Ovary (tissue), 9 donors: Measurements from ENCODE around the gene ZFYVE1. TPM values are rescaled to one million over a fixed set of nuclear protein-coding genes. Genes with fewer than 3 reads are reported as not detected.
"Not testable (repeated sequence)": the region's sequence is repeated elsewhere in the genome, so short reads cannot be mapped to it uniquely, and the experiment has no call there.

ENCODE experiments used
- DNase-seq, 5 donors: peaks; one replicate each; pipeline ENCODE4 v3.0.0-alpha.2; 2019 to 2020
- H3K27ac ChIP-seq, 2 donors: fragments of 200-600 bp; one replicate each; pipeline versions ENCODE4 v1.5.1 to v1.8.0; 2019 to 2022
- H3K27me3 ChIP-seq: fragments of 200-600 bp; one replicate; pipeline ENCODE4 v1.8.0; 2022
- H3K36me3 ChIP-seq: fragments of 200-600 bp; sonication (generic); one replicate; pipeline ENCODE4 v1.5.1; 2019
- H3K4me1 ChIP-seq: one replicate; pipeline ENCODE4 v1.8.1; 2013; ENCODE audit warnings: mild to moderate bottlenecking, moderate library complexity; ENCODE audit not compliant: insufficient read depth
- H3K4me3 ChIP-seq: fragments of 200-600 bp; sonication (generic); one replicate; pipeline ENCODE4 v1.5.1; 2017
- H3K9me3 ChIP-seq, 2 donors: fragments of 200-600 bp in 1 of 2; sonication (generic) in 1 of 2; one replicate each; pipeline versions ENCODE4 v1.5.1 to v1.8.1; 2013 to 2019; ENCODE audit warnings: mild to moderate bottlenecking in 1 of 2, moderate library complexity in 1 of 2
- EP300 ChIP-seq: sonication (generic); formaldehyde crosslinking; IDR thresholded peaks from one replicate; pipeline ENCODE4 v1.6.1; 2017; ENCODE audit warnings: antibody characterized with exemption
- POLR2A ChIP-seq: fragments of 450-650 bp; IDR thresholded peaks from one replicate; pipeline ENCODE4 v1.6.1; 2017; ENCODE audit warnings: antibody characterized with exemption, mild to moderate bottlenecking, moderate library complexity
- WGBS, 3 donors: extraction: QIAGEN DNeasy Blood & Tissue Kit in 1 of 3; methylation state at CpG; one replicate each; pipeline versions ENCODE4 v1.1.5 to v1.1.7; 2013 to 2017; 5-methylcytosine and 5-hydroxymethylcytosine counted together
- intact Hi-C, 4 donors: fragments of 100-400 bp; cut with DNase I; formaldehyde crosslinking; loops; one replicate each; pipeline versions ENCODE4 v1.11.0 to v1.15.1; 2022 to 2023
- polyA plus RNA-seq, 2 donors: library from polyadenylated mRNA; stranded (reverse); fragments of 200-250 nt in 1 of 2; fragments of 350-450 nt in 1 of 2; fragmentation: Illumina TruSeq in 1 of 2; extraction: RNeasy Lipid Tissue Mini Kit (QIAGEN cat#74804) in 1 of 2; gene quantifications; one replicate each; pipeline ENCODE4 v1.2.3, GENCODE V29; 2013 to 2014
- total RNA-seq, 7 donors: library from RNA; depleted of rRNA in 2 of 7; stranded (reverse); fragments of >200 nt in 2 of 7; fragmentation: NEBNext Ultra II Directional in 3 of 7; extraction: Animal tissue kit (Norgen Biotek cat#: 25700) in 3 of 7; gene quantifications; one replicate each; pipeline versions ENCODE4 v1.1.0 to v1.2.4, GENCODE V29; 2016 to 2023
- TF ChIP-seq, protein P1 (sequence below), 3 donors: fragments of 450-650 bp in 2 of 3; fragments of 200-600 bp in 1 of 3; IDR thresholded peaks; one replicate each; pipeline versions ENCODE4 v1.5.1 to v1.8.0; 2016 to 2022; ENCODE audit warnings: antibody characterized with exemption in 3 of 3, mild to moderate bottlenecking in 1 of 3
- donor health status: DM: no; HTN: no; CAD: no; lungs with moderate emphysema.
- donor health status: DM: no; HTN: no; CAD: no.
- donor health status: Bipolar disorder and iron deficiency.
- donor health status: DM: yes; HTN: yes; CAD: no.
- donor health status: DM: no; HTN: no; CAD: no.
- donor health status: DM: yes; HTN: yes; CAD: no.

ZFYVE1 gene
- total and polyA plus RNA-seq, 9 donors = 8.6 to 17.6 (median 12.3) TPM

DNA sequence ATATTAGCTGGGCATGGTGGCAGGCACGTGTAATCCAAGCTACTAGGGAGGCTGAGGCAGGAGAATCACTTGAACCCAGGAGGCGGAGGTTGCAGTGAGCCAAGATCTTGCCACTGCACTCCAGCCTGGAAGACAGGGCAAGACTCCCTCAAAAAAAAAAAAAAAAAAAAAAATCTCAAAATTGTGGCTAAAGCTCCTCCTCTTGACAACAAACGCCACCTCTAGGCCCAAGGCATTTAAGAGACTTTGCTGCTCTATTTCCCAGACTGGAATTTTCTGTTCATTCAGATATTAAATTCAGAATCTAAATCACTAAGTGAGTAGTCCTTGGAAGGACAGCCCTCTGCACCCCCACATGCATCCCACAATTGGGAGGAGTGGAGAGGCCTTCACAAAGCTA is 1.4 kb downstream of the ZFYVE1 start:
- intact Hi-C loops = no loop called here
- no peak for DNase-seq
- Histone ChIP-seq H3K9me3 (no peaks in the 10 kb centered on the region), H3K27ac (no peak overlapping the region), H3K4me3 (no peak overlapping the region), H3K36me3 (no peaks in the 10 kb centered on the region), H3K27me3 (no peaks in the 10 kb centered on the region), H3K4me1 (peaks cover 2% of the 10 kb centered on the region)
- WGBS, 3 donors = 70 to 77% (median 72%) methylated on average over 3 of the region's 3 CpGs
- TF ChIP-seq EP300 (no peak), POLR2A (no peak)
- TF ChIP-seq, protein P1, sequence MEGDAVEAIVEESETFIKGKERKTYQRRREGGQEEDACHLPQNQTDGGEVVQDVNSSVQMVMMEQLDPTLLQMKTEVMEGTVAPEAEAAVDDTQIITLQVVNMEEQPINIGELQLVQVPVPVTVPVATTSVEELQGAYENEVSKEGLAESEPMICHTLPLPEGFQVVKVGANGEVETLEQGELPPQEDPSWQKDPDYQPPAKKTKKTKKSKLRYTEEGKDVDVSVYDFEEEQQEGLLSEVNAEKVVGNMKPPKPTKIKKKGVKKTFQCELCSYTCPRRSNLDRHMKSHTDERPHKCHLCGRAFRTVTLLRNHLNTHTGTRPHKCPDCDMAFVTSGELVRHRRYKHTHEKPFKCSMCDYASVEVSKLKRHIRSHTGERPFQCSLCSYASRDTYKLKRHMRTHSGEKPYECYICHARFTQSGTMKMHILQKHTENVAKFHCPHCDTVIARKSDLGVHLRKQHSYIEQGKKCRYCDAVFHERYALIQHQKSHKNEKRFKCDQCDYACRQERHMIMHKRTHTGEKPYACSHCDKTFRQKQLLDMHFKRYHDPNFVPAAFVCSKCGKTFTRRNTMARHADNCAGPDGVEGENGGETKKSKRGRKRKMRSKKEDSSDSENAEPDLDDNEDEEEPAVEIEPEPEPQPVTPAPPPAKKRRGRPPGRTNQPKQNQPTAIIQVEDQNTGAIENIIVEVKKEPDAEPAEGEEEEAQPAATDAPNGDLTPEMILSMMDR (IDR thresholded peaks at IDR 0.05) = no peak

DNA sequence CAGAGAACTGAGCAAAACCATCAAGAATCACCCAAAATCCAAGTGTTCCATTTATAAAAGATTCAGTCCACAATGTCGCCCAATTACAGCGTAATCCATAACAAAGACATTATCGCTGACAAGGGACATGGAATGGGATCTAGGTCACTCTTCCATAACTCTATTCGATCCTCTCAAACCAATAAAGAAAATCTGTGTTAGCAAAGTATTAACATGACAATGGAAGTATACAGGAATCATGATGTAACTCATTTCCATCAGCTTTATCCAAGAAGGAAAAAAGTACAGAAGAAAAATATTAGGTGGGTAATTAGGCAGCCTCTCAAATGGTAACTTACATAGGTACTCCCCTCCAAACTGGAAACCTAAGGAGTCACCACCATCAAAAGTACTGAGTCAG is 4.9 kb downstream of the ZFYVE1 start:
- intact Hi-C loops = no loop called here
- Histone ChIP-seq H3K36me3 (no peaks in the 10 kb centered on the region), H3K4me3 (no peak overlapping the region), H3K27ac (no peak overlapping the region), H3K4me1 (peaks cover 2% of the 10 kb centered on the region), H3K9me3 (no peaks in the 10 kb centered on the region), H3K27me3 (no peaks in the 10 kb centered on the region)
- DNase-seq = no peak
- 94 to 98% (median 96%) methylated on average over 4 of the region's 4 CpGs for WGBS, 3 donors
- TF ChIP-seq EP300 = no peak
- TF ChIP-seq, protein P1 (IDR thresholded peaks at IDR 0.05) = no peak

DNA sequence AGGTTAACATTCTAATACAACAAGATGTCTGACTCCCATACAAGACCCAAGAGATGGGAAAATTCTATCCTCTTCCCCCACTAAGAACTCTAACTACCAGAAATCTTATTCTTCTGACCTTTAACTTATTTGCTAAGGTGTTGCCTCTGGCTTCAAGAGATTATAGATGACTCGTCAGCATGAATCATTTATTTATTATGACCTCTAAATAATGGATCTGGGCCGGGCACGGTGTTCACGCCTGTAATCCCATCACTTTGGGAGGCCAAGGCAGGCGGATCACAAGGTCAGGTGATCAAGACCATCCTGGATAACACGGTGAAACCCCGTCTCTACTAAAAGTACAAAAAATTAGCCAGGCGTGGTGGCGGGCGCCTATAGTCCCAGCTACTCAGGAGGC is 10.9 kb downstream of the ZFYVE1 start:
- H3K36me3 ChIP-seq, intact Hi-C loops, H3K4me1 ChIP-seq, H3K9me3 ChIP-seq, H3K27ac ChIP-seq, H3K4me3 ChIP-seq, DNase-seq, H3K27me3 ChIP-seq: not testable (repeated sequence)
- 96 to 97% (median 96%) methylated on average over 10 of the region's 10 CpGs for WGBS, 3 donors

DNA sequence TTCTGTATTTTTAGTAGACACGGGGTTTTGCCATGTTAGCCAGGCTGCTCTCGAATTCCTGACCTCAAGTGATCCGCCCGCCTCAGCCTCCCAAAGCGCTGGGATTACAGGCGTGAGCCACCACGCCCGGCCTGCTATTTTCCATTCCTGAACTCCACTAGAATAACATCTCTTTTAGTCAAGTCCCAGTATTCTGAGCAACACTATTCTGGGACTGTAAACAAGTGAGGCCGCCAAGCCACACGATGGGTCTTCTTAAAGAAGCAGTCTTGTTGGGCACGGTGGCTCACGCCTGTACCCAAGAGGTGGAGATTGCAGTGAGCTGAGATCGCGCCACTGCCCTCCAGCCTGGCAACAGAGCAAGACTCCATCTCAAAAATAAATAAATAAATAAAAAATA is 11.4 kb downstream of the ZFYVE1 start:
- intact Hi-C loops, H3K4me1 ChIP-seq, H3K4me3 ChIP-seq, DNase-seq, H3K27ac ChIP-seq, H3K9me3 ChIP-seq, H3K36me3 ChIP-seq, H3K27me3 ChIP-seq: not testable (repeated sequence)
- 91 to 93% (median 93%) methylated on average over 14 of the region's 14 CpGs for WGBS, 3 donors

DNA sequence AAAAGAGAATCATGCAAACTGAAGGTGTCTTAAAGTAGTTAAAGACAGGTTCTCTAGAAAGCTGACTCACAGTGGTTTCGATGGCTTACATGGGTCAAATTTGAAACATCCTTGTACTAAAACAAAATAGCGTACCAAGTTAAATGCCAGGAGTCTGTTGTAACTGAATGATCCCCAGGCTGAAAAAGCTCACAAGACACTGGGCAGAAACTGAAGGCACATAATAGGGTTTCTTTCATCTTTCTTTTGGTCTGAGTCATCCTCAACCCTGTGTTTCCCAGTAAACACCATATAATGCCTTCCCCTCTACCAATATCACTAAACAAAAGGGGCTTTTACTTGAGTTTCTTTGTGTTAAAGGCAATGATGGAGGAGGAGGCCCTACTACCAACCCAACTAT is 12.8 kb downstream of the ZFYVE1 start:
- Histone ChIP-seq H3K36me3 (no peaks in the 10 kb centered on the region), H3K4me1 (no peaks in the 10 kb centered on the region), H3K4me3 (no peak overlapping the region), H3K27me3 (no peaks in the 10 kb centered on the region), H3K9me3 (no peaks in the 10 kb centered on the region), H3K27ac (no peak overlapping the region)
- intact Hi-C loops = no loop called here
- TF ChIP-seq, protein P1 (IDR thresholded peaks at IDR 0.05) = no peak
- TF ChIP-seq POLR2A = no peak
- DNase-seq = no peak
- WGBS, 3 donors = 54 to 95% (median 93%) methylated on average over 2 of the region's 2 CpGs

DNA sequence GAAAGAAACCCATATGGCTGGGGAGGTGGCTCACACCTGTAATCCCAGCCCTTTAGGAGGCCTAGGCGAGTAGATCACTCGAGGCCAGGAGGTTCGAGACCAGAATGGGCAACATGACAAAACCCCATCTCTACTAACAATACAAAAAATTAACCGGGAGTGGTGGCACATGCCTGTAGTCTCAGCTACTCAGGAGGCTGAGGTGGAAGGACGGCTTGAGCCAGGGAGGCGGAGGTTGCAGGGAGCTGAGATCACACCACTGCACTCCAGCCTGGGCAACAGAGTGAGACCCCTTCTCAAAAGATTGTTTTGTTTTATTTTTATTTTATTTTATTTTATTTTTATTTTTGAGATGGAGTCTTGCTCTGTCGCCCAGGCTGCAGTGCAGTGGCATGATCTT is 15.7 kb downstream of the ZFYVE1 start:
- H3K4me1 ChIP-seq, intact Hi-C loops, H3K36me3 ChIP-seq, H3K27me3 ChIP-seq, H3K27ac ChIP-seq, DNase-seq, H3K9me3 ChIP-seq, H3K4me3 ChIP-seq: not testable (repeated sequence)
- WGBS, 3 donors = 87 to 91% (median 88%) methylated on average over 7 of the region's 7 CpGs
